Measurements from ENCODE around the gene ADPRS. TPM values are rescaled to one million over a fixed set of nuclear protein-coding genes. Genes with fewer than 3 reads are reported as not detected.

The ADPRS gene
- total RNA-seq, 1 experiment from 2014 or later, result 26.5 TPM

DNA sequence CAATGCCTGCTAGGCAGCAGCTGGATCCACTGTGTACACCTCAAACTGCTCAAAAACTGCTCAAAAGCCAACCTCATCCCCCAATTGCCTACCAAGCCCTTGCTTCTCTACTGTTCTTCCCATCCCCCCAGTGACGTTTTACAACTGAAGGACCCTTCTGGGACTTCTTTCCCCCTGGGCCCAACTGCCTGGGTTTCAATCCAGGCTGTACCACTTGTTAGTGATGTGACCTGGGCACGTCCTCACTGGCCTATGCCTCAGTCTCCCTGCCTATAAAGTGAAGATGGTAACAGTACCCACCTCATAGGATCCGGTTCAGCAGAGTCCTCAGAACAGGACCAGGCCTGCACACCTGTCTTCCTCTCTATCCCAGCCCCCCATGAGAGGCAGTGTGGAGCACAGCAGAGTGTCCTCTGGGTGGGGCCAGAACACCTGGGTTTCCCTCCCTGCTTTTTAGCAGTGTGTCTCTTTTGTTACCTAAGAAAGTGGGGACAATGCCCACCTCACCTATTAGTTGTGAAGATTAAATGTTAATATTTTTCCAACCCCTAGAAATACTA is 6.7 kb upstream of the ADPRS start:
- Mint-ChIP-seq H3K4me1 (ENCODE audit: low read depth, unreplicated experiment) (no peaks in the 10 kb centered on the region), H3K27ac (ENCODE audit: unreplicated experiment) (no peak overlapping the region), H3K4me3 (ENCODE audit: low read depth, unreplicated experiment) (no peak overlapping the region), H3K27me3 (ENCODE audit: unreplicated experiment) (no peaks in the 10 kb centered on the region), H3K36me3 (ENCODE audit: insufficient read depth, unreplicated experiment) (no peaks in the 10 kb centered on the region), H3K9me3 (ENCODE audit: low read depth, unreplicated experiment) (no peaks in the 10 kb centered on the region)
- CTCF ChIA-PET, result no interaction called here
- TF ChIP-seq, protein P1, sequence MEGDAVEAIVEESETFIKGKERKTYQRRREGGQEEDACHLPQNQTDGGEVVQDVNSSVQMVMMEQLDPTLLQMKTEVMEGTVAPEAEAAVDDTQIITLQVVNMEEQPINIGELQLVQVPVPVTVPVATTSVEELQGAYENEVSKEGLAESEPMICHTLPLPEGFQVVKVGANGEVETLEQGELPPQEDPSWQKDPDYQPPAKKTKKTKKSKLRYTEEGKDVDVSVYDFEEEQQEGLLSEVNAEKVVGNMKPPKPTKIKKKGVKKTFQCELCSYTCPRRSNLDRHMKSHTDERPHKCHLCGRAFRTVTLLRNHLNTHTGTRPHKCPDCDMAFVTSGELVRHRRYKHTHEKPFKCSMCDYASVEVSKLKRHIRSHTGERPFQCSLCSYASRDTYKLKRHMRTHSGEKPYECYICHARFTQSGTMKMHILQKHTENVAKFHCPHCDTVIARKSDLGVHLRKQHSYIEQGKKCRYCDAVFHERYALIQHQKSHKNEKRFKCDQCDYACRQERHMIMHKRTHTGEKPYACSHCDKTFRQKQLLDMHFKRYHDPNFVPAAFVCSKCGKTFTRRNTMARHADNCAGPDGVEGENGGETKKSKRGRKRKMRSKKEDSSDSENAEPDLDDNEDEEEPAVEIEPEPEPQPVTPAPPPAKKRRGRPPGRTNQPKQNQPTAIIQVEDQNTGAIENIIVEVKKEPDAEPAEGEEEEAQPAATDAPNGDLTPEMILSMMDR (IDR thresholded peaks at IDR 0.05; ENCODE audit: unreplicated experiment), result no peak
- intact Hi-C loops (cut with micrococcal nuclease; ENCODE audit: unreplicated experiment), result no loop called here
- DNase-seq, result no peak
- no TSS peak for BruUV-seq (replicated peaks)

GRCh38 chr1:36083219-36083618 is 5.5 kb upstream of the ADPRS start:
- H3K27me3 Mint-ChIP-seq (ENCODE audit: unreplicated experiment), result no peaks in the 10 kb centered on the region
- no peak overlapping the region for H3K27ac Mint-ChIP-seq (ENCODE audit: unreplicated experiment)
- TF ChIP-seq, protein P1 (IDR thresholded peaks at IDR 0.05; ENCODE audit: unreplicated experiment), result no peak
- H3K9me3 Mint-ChIP-seq (ENCODE audit: low read depth, unreplicated experiment), result no peaks in the 10 kb centered on the region
- no TSS peak for BruUV-seq (replicated peaks)
- CTCF ChIA-PET, result no interaction called here
- intact Hi-C loops (cut with micrococcal nuclease; ENCODE audit: unreplicated experiment), result no loop called here
- no peaks in the 10 kb centered on the region for H3K4me1 Mint-ChIP-seq (ENCODE audit: low read depth, unreplicated experiment)
- no peak for DNase-seq
- no peak overlapping the region for H3K4me3 Mint-ChIP-seq (ENCODE audit: low read depth, unreplicated experiment)
- H3K36me3 Mint-ChIP-seq (ENCODE audit: insufficient read depth, unreplicated experiment), result peaks cover 2% of the 10 kb centered on the region

DNA sequence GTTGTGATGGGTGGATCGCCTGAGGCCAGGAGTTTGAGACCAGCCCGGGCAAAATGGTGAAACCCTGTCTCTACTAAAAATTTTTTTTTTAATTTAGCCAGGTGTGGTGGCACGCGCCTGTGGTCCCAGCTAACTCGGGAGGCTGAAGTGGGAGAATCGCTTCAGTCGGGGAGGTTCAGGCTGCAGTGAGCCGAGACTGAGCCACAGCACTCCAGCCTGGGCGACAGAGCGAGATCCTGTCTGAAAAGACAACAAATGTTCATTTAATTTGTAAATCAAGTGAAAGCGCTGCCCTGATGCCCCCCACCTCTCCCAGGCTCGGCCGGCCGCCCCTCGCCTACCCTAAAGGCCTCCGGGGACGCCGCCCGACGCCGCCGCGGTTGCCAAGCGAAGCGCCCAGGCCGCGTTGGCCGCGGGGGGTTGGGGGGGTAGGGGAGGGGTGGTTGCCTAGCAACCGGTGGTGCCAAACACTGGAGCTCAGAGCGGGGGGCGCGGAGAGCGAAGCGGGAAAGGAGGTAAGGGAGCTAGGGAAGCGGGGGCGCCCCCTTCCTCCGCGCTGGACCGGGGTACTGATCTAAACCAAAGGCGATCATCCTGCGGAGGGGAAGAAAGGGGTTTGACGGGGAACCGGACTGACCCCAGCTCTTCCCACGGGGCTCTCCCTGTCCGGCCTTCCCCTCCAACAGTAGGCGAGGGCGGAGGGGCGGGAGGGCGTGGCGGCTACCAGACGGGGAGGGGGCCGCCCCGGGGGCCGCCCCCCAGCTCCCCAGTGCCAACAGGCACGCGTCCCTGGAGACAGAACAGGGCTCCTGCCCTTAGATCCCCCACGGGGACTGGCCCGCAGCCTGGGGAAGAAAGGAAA is 4.8 kb upstream of the ADPRS start, which contains the start of gene TEKT2:
Gene TEKT2, plus strand, starts transcription at position 460 of the 862 bp plus-strand sequence. CDS start 828 bp downstream, outside the sequence.
- H3K27ac Mint-ChIP-seq (ENCODE audit: unreplicated experiment), result peak within 1 kb of the TSS; percentile 61
- intact Hi-C loops (cut with micrococcal nuclease; ENCODE audit: unreplicated experiment), result no loop called here
- peak within 1 kb of the TSS; percentile 60 for H3K4me3 Mint-ChIP-seq (ENCODE audit: low read depth, unreplicated experiment)
- DNase-seq, result peak; percentile 27
- H3K36me3 Mint-ChIP-seq (ENCODE audit: insufficient read depth, unreplicated experiment), result peaks cover 9% of the 10 kb centered on the region
- H3K4me1 Mint-ChIP-seq (ENCODE audit: low read depth, unreplicated experiment), result no peaks in the 10 kb centered on the region
- H3K9me3 Mint-ChIP-seq (ENCODE audit: low read depth, unreplicated experiment), result no peaks in the 10 kb centered on the region
- BruUV-seq (replicated peaks), result no TSS peak
- H3K27me3 Mint-ChIP-seq (ENCODE audit: unreplicated experiment), result no peaks in the 10 kb centered on the region
- CTCF ChIA-PET, result interaction anchor here (0.7 kb wide), 2 partner anchors 55 to 63 kb away, joined by 3 to 6 read pairs; no protein-coding TSS in a partner anchor
- TF ChIP-seq, protein P1 (IDR thresholded peaks at IDR 0.05; ENCODE audit: unreplicated experiment), result no peak

GRCh38 chr1:36084497-36085115 is 4.1 kb upstream of the ADPRS start:
- TF ChIP-seq, protein P1 (IDR thresholded peaks at IDR 0.05; ENCODE audit: unreplicated experiment), result no peak
- Mint-ChIP-seq H3K4me1 (ENCODE audit: low read depth, unreplicated experiment) (peaks cover 4% of the 10 kb centered on the region), H3K36me3 (ENCODE audit: insufficient read depth, unreplicated experiment) (peaks cover 16% of the 10 kb centered on the region), H3K27me3 (ENCODE audit: unreplicated experiment) (no peaks in the 10 kb centered on the region), H3K9me3 (ENCODE audit: low read depth, unreplicated experiment) (no peaks in the 10 kb centered on the region), H3K4me3 (ENCODE audit: low read depth, unreplicated experiment) (peak overlapping the region; percentile 60), H3K27ac (ENCODE audit: unreplicated experiment) (no peak overlapping the region)
- intact Hi-C loops (cut with micrococcal nuclease; ENCODE audit: unreplicated experiment), result no loop called here
- no TSS peak for BruUV-seq (replicated peaks)
- DNase-seq, result no peak
- CTCF ChIA-PET, result no interaction called here

Measured in Calu3 (cell line).